B cell (primary cell): Measurements from ENCODE around the gene SPATA6L. TPM values are rescaled to one million over a fixed set of nuclear protein-coding genes. Genes with fewer than 3 reads are reported as not detected.

Experiments
- ATAC-seq: fragments of 200-7000 bp; cut with Tn5 transposase; one replicate; pipeline ENCODE4 v1.10.0; 2021; ENCODE audit warnings: low read depth, mild to moderate bottlenecking, moderate number of reproducible peaks, moderate library complexity
- CTCF ChIA-PET: fragments of 350-600 bp; sonication (Branson Sonifier 250); formaldehyde crosslinking; loops from one replicate; lab custom pipeline; 2021; ENCODE audit warnings: antibody characterized with exemption, inconsistent platforms; lab: Charles Lee
- POLR2A ChIA-PET: fragments of 350-600 bp; sonication (Branson Sonifier 250); formaldehyde crosslinking; loops from one replicate; lab custom pipeline; 2021; ENCODE audit warnings: antibody characterized with exemption; lab: Charles Lee
- DNase-seq: peaks from one replicate; pipeline ENCODE4 v3.0.0; 2013
- H2AFZ ChIP-seq: 2 replicates; pipeline ENCODE4 v1.6.1; 2012; ENCODE audit warnings: mild to moderate bottlenecking, low read depth, low read length; ENCODE audit not compliant: insufficient read depth, poor library complexity, severe bottlenecking
- H3K27ac ChIP-seq, 2 donors: 1 replicate in 1 of 2; 2 replicates in 1 of 2; pipeline ENCODE4 v1.5.1; 2012 to 2013; ENCODE audit warnings: low read length in 2 of 2, mild to moderate bottlenecking in 2 of 2, moderate library complexity in 1 of 2
- H3K27me3 ChIP-seq, 4 experiments: fragments of 200-600 bp in 1 of 4; sonication (generic) in 1 of 4; replicated peaks in 1 of 4; 1 replicate in 2 of 4; 2 replicates in 2 of 4; pipeline versions ENCODE4 v1.6.1 to v1.7.0; 2013 to 2016; ENCODE audit warnings: low read length in 3 of 4, mild to moderate bottlenecking in 2 of 4, mixed read lengths in 1 of 4, moderate library complexity in 1 of 4; ENCODE audit not compliant: insufficient read depth in 4 of 4, control insufficient read depth in 3 of 4; ENCODE audit errors: control extremely low read depth in 1 of 4
- H3K36me3 ChIP-seq, 2 experiments: replicated peaks in 1 of 2; 1 replicate in 1 of 2; 2 replicates in 1 of 2; pipeline versions ENCODE4 v1.6.1 to v1.7.1; 2013; ENCODE audit warnings: low read length in 1 of 2; ENCODE audit not compliant: insufficient read depth in 2 of 2, control insufficient read depth in 1 of 2; ENCODE audit errors: control extremely low read depth in 1 of 2, extremely low read depth in 1 of 2
- H3K4me1 ChIP-seq, 2 donors: fragments of 200-600 bp in 1 of 2; sonication (generic) in 1 of 2; 1 replicate in 1 of 2; 2 replicates in 1 of 2; pipeline versions ENCODE4 v1.5.1 to v1.6.1; 2013 to 2017; ENCODE audit warnings: low read length in 2 of 2; ENCODE audit not compliant: control insufficient read depth in 2 of 2, insufficient read depth in 2 of 2
- H3K4me2 ChIP-seq: replicated peaks from 2 replicates; pipeline ENCODE3; 2012; ENCODE audit warnings: mild to moderate bottlenecking, low read depth, low read length; ENCODE audit not compliant: poor library complexity, severe bottlenecking
- H3K4me3 ChIP-seq, 5 experiments: fragments of 200-600 bp in 1 of 5; sonication (generic) in 1 of 5; 1 replicate in 3 of 5; 2 replicates in 2 of 5; pipeline versions ENCODE4 v1.5.1 to v1.7.0; 2011 to 2016; ENCODE audit warnings: low read length in 4 of 5, mild to moderate bottlenecking in 4 of 5, low read depth in 2 of 5, control low read depth in 1 of 5, moderate library complexity in 1 of 5; ENCODE audit not compliant: insufficient read depth in 1 of 5; ENCODE audit errors: control extremely low read depth in 1 of 5, extremely low read depth in 1 of 5
- H3K79me2 ChIP-seq: fragments of 200-600 bp; sonication (generic); one replicate; pipeline ENCODE4 v1.6.0; 2016; ENCODE audit warnings: low read length; ENCODE audit not compliant: control insufficient read depth, insufficient read depth
- H3K9ac ChIP-seq: fragments of 200-600 bp; sonication (generic); 2 replicates; pipeline ENCODE4 v1.6.1; 2017; ENCODE audit warnings: mild to moderate bottlenecking, low read length, moderate library complexity
- H3K9me3 ChIP-seq, 3 donors: one replicate each; pipeline versions ENCODE4 v1.6.1 to v1.7.1; 2013; ENCODE audit warnings: low read length in 2 of 3; ENCODE audit not compliant: control insufficient read depth in 2 of 3, insufficient read depth in 1 of 3; ENCODE audit errors: control extremely low read depth in 1 of 3
- H4K20me1 ChIP-seq: 2 replicates; pipeline ENCODE4 v1.6.0; 2012; ENCODE audit warnings: mild to moderate bottlenecking, low read length; ENCODE audit not compliant: insufficient read depth, control insufficient read depth, poor library complexity, severe bottlenecking
- H3K27ac Mint-ChIP-seq: one replicate; pipeline ENCODE4 v1.8.0; 2021; ENCODE audit warnings: mixed read lengths
- H3K27me3 Mint-ChIP-seq: one replicate; pipeline ENCODE4 v1.8.0; 2021; ENCODE audit warnings: mixed read lengths
- H3K4me1 Mint-ChIP-seq: one replicate; pipeline ENCODE4 v1.8.0; 2021; ENCODE audit warnings: mixed read lengths
- H3K4me3 Mint-ChIP-seq: one replicate; pipeline ENCODE4 v1.8.0; 2021; ENCODE audit warnings: mixed read lengths
- H3K9me3 Mint-ChIP-seq: one replicate; pipeline ENCODE4 v1.8.0; 2022; ENCODE audit warnings: mixed read lengths; ENCODE audit not compliant: insufficient read depth
- CTCF ChIP-seq: fragments of 200-600 bp; IDR thresholded peaks from one replicate; pipeline ENCODE4 v1.8.0; 2022; ENCODE audit warnings: antibody characterized with exemption, mild to moderate bottlenecking
- EZH2 ChIP-seq: IDR thresholded peaks from 2 replicates; pipeline ENCODE4 v1.6.1; 2012; ENCODE audit warnings: borderline replicate concordance, low read depth, mild to moderate bottlenecking, moderate library complexity, low read length; ENCODE audit not compliant: insufficient read depth, poor library complexity, severe bottlenecking
- WGBS: methylation state at CpG from one replicate; pipeline ENCODE4 v1.1.5; 2013; ENCODE audit warnings: missing lambda C conversion rate; ENCODE audit not compliant: insufficient coverage; 5-methylcytosine and 5-hydroxymethylcytosine counted together
- intact Hi-C: fragments of 100-400 bp; cut with micrococcal nuclease; formaldehyde crosslinking; loops from one replicate; pipeline ENCODE4 v1.10.0; 2022
- polyA plus RNA-seq: library from polyadenylated mRNA; depleted of rRNA; stranded (reverse); fragments of >200 nt; gene quantifications from 2 replicates; pipeline ENCODE4 v1.2.3, GENCODE V29; 2012
- total RNA-seq, 2 donors: library from RNA; stranded (reverse); fragments of 120-200 nt in 1 of 2; gene quantifications; 1 replicate in 1 of 2; 2 replicates in 1 of 2; pipeline versions ENCODE4 v1.2.3 to v1.2.4, GENCODE V29; 2013 to 2022

The SPATA6L gene
- total and polyA plus RNA-seq, 2 donors (not counting 1 experiment from before 2014, with no cell fraction given) = 0.09 to 1.2 TPM

- Mint-ChIP-seq H3K4me3 (no peak overlapping the region), H3K9me3 (no peaks in the 10 kb centered on the region), H3K27me3 (peaks cover 3% of the 10 kb centered on the region), H3K27ac (no peak overlapping the region), H3K4me1 (no peaks in the 10 kb centered on the region)
- TF ChIP-seq EZH2 (no peak), CTCF (no peak)
- intact Hi-C loops = no loop called here
- no peaks in the 10 kb centered on the region for H4K20me1 ChIP-seq
- no peak overlapping the region for H3K9ac ChIP-seq
- no peaks in the 10 kb centered on the region for H3K9me3 ChIP-seq
- DNase-seq = no peak
- H3K27ac ChIP-seq = no peak overlapping the region
- H2AFZ ChIP-seq = no peak overlapping the region
- no peaks in the 10 kb centered on the region for H3K4me1 ChIP-seq
- no peak for ATAC-seq
- WGBS = 100% methylated on average over 1 of the region's 2 CpGs
- H3K4me3 ChIP-seq = no peak overlapping the region
- no peak overlapping the region for H3K4me2 ChIP-seq
- H3K79me2 ChIP-seq = no peaks in the 10 kb centered on the region
- ChIA-PET POLR2A (no interaction called here), CTCF (interaction anchor here (0.6 to 0.7 kb wide), 2 partner anchors 8 to 1154 kb away, joined by 3 to 6 read pairs; no protein-coding TSS in a partner anchor)
- no peaks in the 10 kb centered on the region for H3K27me3 ChIP-seq
- H3K36me3 ChIP-seq = no peaks in the 10 kb centered on the region
These were observed 77.6 kb downstream of the SPATA6L start for GRCh38 chr9:4588721-4589120.

- no peak for DNase-seq
- H3K27ac Mint-ChIP-seq = no peak overlapping the region
- Histone ChIP-seq H4K20me1 (no peaks in the 10 kb centered on the region), H3K36me3 (no peaks in the 10 kb centered on the region), H3K9ac (no peak overlapping the region), H3K4me1 (no peaks in the 10 kb centered on the region), H3K4me2 (no peak overlapping the region), H3K79me2 (no peaks in the 10 kb centered on the region), H3K27me3 (no peaks in the 10 kb centered on the region), H3K27ac (no peak overlapping the region), H2AFZ (no peak overlapping the region), H3K9me3 (no peaks in the 10 kb centered on the region), H3K4me3 (no peak overlapping the region)
- no peaks in the 10 kb centered on the region for H3K4me1 Mint-ChIP-seq
- H3K9me3 Mint-ChIP-seq = no peaks in the 10 kb centered on the region
- no peak for ATAC-seq
- CTCF ChIA-PET = no interaction called here
- no peaks in the 10 kb centered on the region for H3K27me3 Mint-ChIP-seq
- no peak for TF ChIP-seq CTCF
- TF ChIP-seq EZH2 = no peak
- no peak overlapping the region for H3K4me3 Mint-ChIP-seq
- WGBS = 97% methylated on average over 5 of the region's 5 CpGs
- intact Hi-C loops = no loop called here
- POLR2A ChIA-PET = no interaction called here
These were observed 81.1 kb downstream of the SPATA6L start for GRCh38 chr9:4585135-4585534.
